Measurements from ENCODE around the gene BAZ2B.

DNA sequence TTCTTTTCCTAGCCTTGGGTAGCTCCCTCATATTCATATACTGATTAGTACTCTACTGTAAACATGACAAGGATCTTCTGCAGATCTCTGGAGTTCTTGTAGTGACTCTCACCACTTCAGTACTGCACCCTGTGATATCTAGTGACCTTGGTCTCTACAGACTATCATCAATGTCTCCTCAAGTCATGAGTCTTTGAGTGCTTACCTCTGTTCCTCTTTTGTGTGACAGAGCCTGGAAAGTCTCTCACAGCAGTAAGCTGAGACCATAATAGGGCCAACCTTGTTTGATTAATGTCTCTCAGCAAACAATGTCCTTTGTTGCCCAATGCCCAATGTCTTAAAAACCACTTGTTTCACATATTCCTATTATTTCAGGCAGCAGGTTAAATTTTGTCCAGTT, 34.2 kb upstream of the BAZ2B start:
- TF ChIP-seq KLF16 (IDR thresholded peaks at IDR 0.05) (no peak), NBN (IDR thresholded peaks at IDR 0.05; ENCODE audit: low read depth) (no peak), TAF1 (IDR thresholded peaks at IDR 0.05; ENCODE audit: control insufficient read depth, extremely low read depth, insufficient read depth, low read length, severe bottlenecking) (no peak), GABPB1 (CRISPR knock-in tag; IDR thresholded peaks at IDR 0.05) (no peak), BHLHE40 (IDR thresholded peaks at IDR 0.05; ENCODE audit: low read length) (no peak), YY1 (IDR thresholded peaks at IDR 0.05; ENCODE audit: borderline replicate concordance in 1 of 3, control insufficient read depth in 1 of 3, extremely low read depth in 1 of 3, insufficient read depth in 3 of 3, insufficient read length in 1 of 3, insufficient replicate concordance in 2 of 3, low read depth in 1 of 3, low read length in 2 of 3) (no peak), ETV6 (IDR thresholded peaks at IDR 0.05; ENCODE audit: borderline replicate concordance in 1 of 2, low read depth in 2 of 2, low read length in 1 of 2) (no peak), ETV6 (CRISPR knock-in tag; IDR thresholded peaks at IDR 0.05; ENCODE audit: borderline replicate concordance) (no peak), ZNF121 (CRISPR knock-in tag; conservative IDR thresholded peaks at IDR 0.05) (no peak)
- TF ChIP-seq, protein P1, sequence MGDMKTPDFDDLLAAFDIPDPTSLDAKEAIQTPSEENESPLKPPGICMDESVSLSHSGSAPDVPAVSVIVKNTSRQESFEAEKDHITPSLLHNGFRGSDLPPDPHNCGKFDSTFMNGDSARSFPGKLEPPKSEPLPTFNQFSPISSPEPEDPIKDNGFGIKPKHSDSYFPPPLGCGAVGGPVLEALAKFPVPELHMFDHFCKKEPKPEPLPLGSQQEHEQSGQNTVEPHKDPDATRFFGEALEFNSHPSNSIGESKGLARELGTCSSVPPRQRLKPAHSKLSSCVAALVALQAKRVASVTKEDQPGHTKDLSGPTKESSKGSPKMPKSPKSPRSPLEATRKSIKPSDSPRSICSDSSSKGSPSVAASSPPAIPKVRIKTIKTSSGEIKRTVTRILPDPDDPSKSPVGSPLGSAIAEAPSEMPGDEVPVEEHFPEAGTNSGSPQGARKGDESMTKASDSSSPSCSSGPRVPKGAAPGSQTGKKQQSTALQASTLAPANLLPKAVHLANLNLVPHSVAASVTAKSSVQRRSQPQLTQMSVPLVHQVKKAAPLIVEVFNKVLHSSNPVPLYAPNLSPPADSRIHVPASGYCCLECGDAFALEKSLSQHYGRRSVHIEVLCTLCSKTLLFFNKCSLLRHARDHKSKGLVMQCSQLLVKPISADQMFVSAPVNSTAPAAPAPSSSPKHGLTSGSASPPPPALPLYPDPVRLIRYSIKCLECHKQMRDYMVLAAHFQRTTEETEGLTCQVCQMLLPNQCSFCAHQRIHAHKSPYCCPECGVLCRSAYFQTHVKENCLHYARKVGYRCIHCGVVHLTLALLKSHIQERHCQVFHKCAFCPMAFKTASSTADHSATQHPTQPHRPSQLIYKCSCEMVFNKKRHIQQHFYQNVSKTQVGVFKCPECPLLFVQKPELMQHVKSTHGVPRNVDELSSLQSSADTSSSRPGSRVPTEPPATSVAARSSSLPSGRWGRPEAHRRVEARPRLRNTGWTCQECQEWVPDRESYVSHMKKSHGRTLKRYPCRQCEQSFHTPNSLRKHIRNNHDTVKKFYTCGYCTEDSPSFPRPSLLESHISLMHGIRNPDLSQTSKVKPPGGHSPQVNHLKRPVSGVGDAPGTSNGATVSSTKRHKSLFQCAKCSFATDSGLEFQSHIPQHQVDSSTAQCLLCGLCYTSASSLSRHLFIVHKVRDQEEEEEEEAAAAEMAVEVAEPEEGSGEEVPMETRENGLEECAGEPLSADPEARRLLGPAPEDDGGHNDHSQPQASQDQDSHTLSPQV (IDR thresholded peaks at IDR 0.05) = no peak
- TF ChIP-seq, protein P2, sequence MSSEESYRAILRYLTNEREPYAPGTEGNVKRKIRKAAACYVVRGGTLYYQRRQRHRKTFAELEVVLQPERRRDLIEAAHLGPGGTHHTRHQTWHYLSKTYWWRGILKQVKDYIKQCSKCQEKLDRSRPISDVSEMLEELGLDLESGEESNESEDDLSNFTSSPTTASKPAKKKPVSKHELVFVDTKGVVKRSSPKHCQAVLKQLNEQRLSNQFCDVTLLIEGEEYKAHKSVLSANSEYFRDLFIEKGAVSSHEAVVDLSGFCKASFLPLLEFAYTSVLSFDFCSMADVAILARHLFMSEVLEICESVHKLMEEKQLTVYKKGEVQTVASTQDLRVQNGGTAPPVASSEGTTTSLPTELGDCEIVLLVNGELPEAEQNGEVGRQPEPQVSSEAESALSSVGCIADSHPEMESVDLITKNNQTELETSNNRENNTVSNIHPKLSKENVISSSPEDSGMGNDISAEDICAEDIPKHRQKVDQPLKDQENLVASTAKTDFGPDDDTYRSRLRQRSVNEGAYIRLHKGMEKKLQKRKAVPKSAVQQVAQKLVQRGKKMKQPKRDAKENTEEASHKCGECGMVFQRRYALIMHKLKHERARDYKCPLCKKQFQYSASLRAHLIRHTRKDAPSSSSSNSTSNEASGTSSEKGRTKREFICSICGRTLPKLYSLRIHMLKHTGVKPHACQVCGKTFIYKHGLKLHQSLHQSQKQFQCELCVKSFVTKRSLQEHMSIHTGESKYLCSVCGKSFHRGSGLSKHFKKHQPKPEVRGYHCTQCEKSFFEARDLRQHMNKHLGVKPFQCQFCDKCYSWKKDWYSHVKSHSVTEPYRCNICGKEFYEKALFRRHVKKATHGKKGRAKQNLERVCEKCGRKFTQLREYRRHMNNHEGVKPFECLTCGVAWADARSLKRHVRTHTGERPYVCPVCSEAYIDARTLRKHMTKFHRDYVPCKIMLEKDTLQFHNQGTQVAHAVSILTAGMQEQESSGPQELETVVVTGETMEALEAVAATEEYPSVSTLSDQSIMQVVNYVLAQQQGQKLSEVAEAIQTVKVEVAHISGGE (CRISPR knock-in tag; IDR thresholded peaks at IDR 0.05) = no peak
- TF ChIP-seq, protein P3, sequence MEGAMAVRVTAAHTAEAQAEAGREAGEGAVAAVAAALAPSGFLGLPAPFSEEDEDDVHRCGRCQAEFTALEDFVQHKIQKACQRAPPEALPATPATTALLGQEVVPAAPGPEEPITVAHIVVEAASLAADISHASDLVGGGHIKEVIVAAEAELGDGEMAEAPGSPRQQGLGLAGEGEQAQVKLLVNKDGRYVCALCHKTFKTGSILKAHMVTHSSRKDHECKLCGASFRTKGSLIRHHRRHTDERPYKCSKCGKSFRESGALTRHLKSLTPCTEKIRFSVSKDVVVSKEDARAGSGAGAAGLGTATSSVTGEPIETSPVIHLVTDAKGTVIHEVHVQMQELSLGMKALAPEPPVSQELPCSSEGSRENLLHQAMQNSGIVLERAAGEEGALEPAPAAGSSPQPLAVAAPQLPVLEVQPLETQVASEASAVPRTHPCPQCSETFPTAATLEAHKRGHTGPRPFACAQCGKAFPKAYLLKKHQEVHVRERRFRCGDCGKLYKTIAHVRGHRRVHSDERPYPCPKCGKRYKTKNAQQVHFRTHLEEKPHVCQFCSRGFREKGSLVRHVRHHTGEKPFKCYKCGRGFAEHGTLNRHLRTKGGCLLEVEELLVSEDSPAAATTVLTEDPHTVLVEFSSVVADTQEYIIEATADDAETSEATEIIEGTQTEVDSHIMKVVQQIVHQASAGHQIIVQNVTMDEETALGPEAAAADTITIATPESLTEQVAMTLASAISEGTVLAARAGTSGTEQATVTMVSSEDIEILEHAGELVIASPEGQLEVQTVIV (CRISPR knock-in tag; IDR thresholded peaks at IDR 0.05; ENCODE audit: borderline replicate concordance) = no peak
- TF ChIP-seq, protein P4, sequence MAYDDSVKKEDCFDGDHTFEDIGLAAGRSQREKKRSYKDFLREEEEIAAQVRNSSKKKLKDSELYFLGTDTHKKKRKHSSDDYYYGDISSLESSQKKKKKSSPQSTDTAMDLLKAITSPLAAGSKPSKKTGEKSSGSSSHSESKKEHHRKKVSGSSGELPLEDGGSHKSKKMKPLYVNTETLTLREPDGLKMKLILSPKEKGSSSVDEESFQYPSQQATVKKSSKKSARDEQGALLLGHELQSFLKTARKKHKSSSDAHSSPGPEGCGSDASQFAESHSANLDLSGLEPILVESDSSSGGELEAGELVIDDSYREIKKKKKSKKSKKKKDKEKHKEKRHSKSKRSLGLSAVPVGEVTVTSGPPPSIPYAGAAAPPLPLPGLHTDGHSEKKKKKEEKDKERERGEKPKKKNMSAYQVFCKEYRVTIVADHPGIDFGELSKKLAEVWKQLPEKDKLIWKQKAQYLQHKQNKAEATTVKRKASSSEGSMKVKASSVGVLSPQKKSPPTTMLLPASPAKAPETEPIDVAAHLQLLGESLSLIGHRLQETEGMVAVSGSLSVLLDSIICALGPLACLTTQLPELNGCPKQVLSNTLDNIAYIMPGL (CRISPR knock-in tag; IDR thresholded peaks at IDR 0.05) = no peak

All from K562 (cell line).